Right lobe of liver (tissue), 4 donors: ENCODE measurements around the gene PHTF2.

ENCODE experiments used
- CTCF ChIP-seq, 4 donors: fragments of 200-600 bp in 3 of 4; fragments of 450-650 bp in 1 of 4; IDR thresholded peaks; one replicate each; pipeline versions ENCODE4 v1.5.1 to v1.8.0; 2016 to 2022; ENCODE audit warnings: antibody characterized with exemption in 4 of 4, mild to moderate bottlenecking in 2 of 4
- POLR2A ChIP-seq: fragments of 450-650 bp; IDR thresholded peaks from one replicate; pipeline ENCODE4 v1.6.1; 2017; ENCODE audit warnings: antibody characterized with exemption, mild to moderate bottlenecking
- donor health status: DM: no; HTN: no; CAD: no.
- donor health status: DM: no; HTN: no; CAD: no.
- donor health status: DM: no; HTN: yes; CAD: no.

- TF ChIP-seq CTCF (IDR thresholded peaks at IDR 0.05) (no peak), POLR2A (no peak)
Observed at GRCh38 chr7:77783545-77783944, 15.0 kb upstream of the PHTF2 start.
